HEK293 (cell line): ENCODE data around the gene CLN6.

Experiments
- CTCF ChIA-PET: fragments of 350-600 bp; formaldehyde crosslinking; extraction: SDS; loops from one replicate; lab custom pipeline; 2021; ENCODE audit warnings: antibody characterized with exemption; lab: Yijun Ruan, JAX
- POLR2A ChIA-PET: fragments of 300-600 bp; formaldehyde crosslinking; extraction: SDS; loops from one replicate; lab custom pipeline; 2020; ENCODE audit warnings: antibody characterized with exemption, inconsistent platforms; lab: Yijun Ruan, JAX
- H3K27ac ChIP-seq: fragments of 200-500 bp; sonication (Bioruptor generic); 2 replicates; pipeline ENCODE4 v1.5.1; 2014; ENCODE audit warnings: low read depth, low read length, control low read depth, inconsistent platforms; ENCODE audit errors: extremely low read depth
- H3K36me3 ChIP-seq, 2 experiments: fragments of 200-500 bp in 1 of 2; sonication (Bioruptor generic) in 1 of 2; 1 replicate in 1 of 2; 2 replicates in 1 of 2; pipeline ENCODE4 v1.5.1; 2014 to 2017; ENCODE audit warnings: inconsistent platforms in 2 of 2, low read length in 2 of 2; ENCODE audit not compliant: control insufficient read depth in 2 of 2, insufficient read depth in 1 of 2
- H3K4me1 ChIP-seq: fragments of 200-500 bp; sonication (Bioruptor generic); 2 replicates; pipeline ENCODE4 v1.5.1; 2014; ENCODE audit warnings: mild to moderate bottlenecking, low read length, inconsistent platforms; ENCODE audit not compliant: control insufficient read depth, insufficient read depth
- H3K4me3 ChIP-seq: 2 replicates; pipeline ENCODE4 v1.5.1; 2011; ENCODE audit warnings: low read depth, mild to moderate bottlenecking, control low read depth, low read length, moderate library complexity
- H3K9me3 ChIP-seq: fragments of 200-500 bp; sonication (Bioruptor generic); 2 replicates; pipeline ENCODE4 v1.5.1; 2014; ENCODE audit warnings: low read depth, low read length, inconsistent platforms; ENCODE audit not compliant: control insufficient read depth, insufficient read depth
- WT1 ChIP-seq: fragments of 450-650 bp; formaldehyde crosslinking; IDR thresholded peaks from 2 replicates; pipeline ENCODE4 v1.5.1; 2016; ENCODE audit warnings: missing biosample characterization, missing genetic modification characterization

CLN6 gene

GRCh38 chr15:68157074-68157473 is 72.5 kb downstream of the CLN6 start:
- Histone ChIP-seq H3K9me3 (no peaks in the 10 kb centered on the region), H3K4me1 (no peaks in the 10 kb centered on the region), H3K36me3 (peaks cover 13 to 18% of the 10 kb centered on the region in 2 experiments), H3K27ac (no peak overlapping the region), H3K4me3 (no peak overlapping the region)
- ChIA-PET CTCF (interaction anchor here (0.6 to 2.5 kb wide), 2 partner anchors 142 to 294 kb away, joined by 3 to 10 read pairs; no protein-coding TSS in a partner anchor), POLR2A (interaction anchor here (0.7 kb wide), 1 partner anchor 34 kb away, joined by 4 read pairs; no protein-coding TSS in a partner anchor)
- no peak for TF ChIP-seq WT1
